ENCODE results near the gene SPATA31C1. TPM values are rescaled to one million over a fixed set of nuclear protein-coding genes. Genes with fewer than 3 reads are reported as not detected.

Gene SPATA31C1
- total and polyA plus RNA-seq, 2 of the 13 experiments (the other 11 are each of a cell fraction or from before 2014, with no cell fraction given), result not detected

- H3K4me2 ChIP-seq (ENCODE audit: low read depth, low read length), result no peak overlapping the region
- H4K20me1 ChIP-seq (ENCODE audit: insufficient read depth, low read length), result no peaks in the 10 kb centered on the region
- DNase-seq (ENCODE audit: low spot score) (no peak), ATAC-seq (no peak; the same call in 2 of the 3 replicates), FAIRE-seq (no peak)
- H3K4me3 ChIP-seq (replicated peaks in 1 of 3; ENCODE audit: insufficient read depth in 1 of 3, low read depth in 2 of 3, low read length in 3 of 3), result no peak overlapping the region
- no peaks in the 10 kb centered on the region for H3K36me3 ChIP-seq (replicated peaks in 1 of 2; ENCODE audit: control insufficient read depth in 1 of 2, insufficient read depth in 2 of 2, low read length in 2 of 2)
- CTCF ChIA-PET (ENCODE audit: low intra/inter-chr PET ratio, low total read pairs), result no interaction called here
- no peak overlapping the region for H3K9ac ChIP-seq (ENCODE audit: insufficient read depth, low read depth, low read length)
- H3K27ac ChIP-seq (ENCODE audit: extremely low read length, insufficient read depth, low read length), result no peak overlapping the region
- TF ChIP-seq ZNF263 (CRISPR knock-in tag; IDR thresholded peaks at IDR 0.05), result no peak
- no CpG with 5 or more reads among the region's 3 CpGs for WGBS (ENCODE audit: low lambda C conversion rate)
- no peaks in the 10 kb centered on the region for H3K79me2 ChIP-seq (ENCODE audit: insufficient read depth, low read length)
- in situ Hi-C loops (cut with HindIII; ENCODE audit: extremely low pct_ligation_motif_present, low pct_unique_long_range_greater_than_20kb), result no loop called here
- BruUV-seq (replicated peaks), result no TSS peak
- POLR2A ChIA-PET, result no interaction called here
- intact Hi-C loops (cut with micrococcal nuclease; ENCODE audit: unreplicated experiment), result no loop called here
- no peak overlapping the region for H2AFZ ChIP-seq (ENCODE audit: low read length)
- no peaks in the 10 kb centered on the region for H3K9me3 ChIP-seq (ENCODE audit: low read length)
- no peaks in the 10 kb centered on the region for H3K4me1 ChIP-seq (ENCODE audit: insufficient read depth, low read length)
- H3K27me3 ChIP-seq (ENCODE audit: control insufficient read depth in 1 of 2, insufficient read depth in 2 of 2, low read length in 2 of 2), result peaks cover 0 to 1% of the 10 kb centered on the region in 2 experiments; a peak in 2 of 5 replicates
Observed at GRCh38 chr9:87868635-87869034, 49.1 kb upstream of the SPATA31C1 start.

- Histone ChIP-seq H3K4me1 (ENCODE audit: insufficient read depth, low read length) (no peaks in the 10 kb centered on the region), H2AFZ (ENCODE audit: low read length) (no peak overlapping the region), H3K4me3 (replicated peaks in 1 of 3; ENCODE audit: insufficient read depth in 1 of 3, low read depth in 2 of 3, low read length in 3 of 3) (no peak overlapping the region), H3K4me2 (ENCODE audit: low read depth, low read length) (no peak overlapping the region), H3K36me3 (replicated peaks in 1 of 2; ENCODE audit: control insufficient read depth in 1 of 2, insufficient read depth in 2 of 2, low read length in 2 of 2) (no peaks in the 10 kb centered on the region), H3K27me3 (ENCODE audit: control insufficient read depth in 1 of 2, insufficient read depth in 2 of 2, low read length in 2 of 2) (peaks cover 0 to 1% of the 10 kb centered on the region in 2 experiments; a peak in 2 of 5 replicates), H3K9ac (ENCODE audit: insufficient read depth, low read depth, low read length) (no peak overlapping the region), H3K27ac (ENCODE audit: extremely low read length, insufficient read depth, low read length) (no peak overlapping the region), H3K9me3 (ENCODE audit: low read length) (no peaks in the 10 kb centered on the region), H4K20me1 (ENCODE audit: insufficient read depth, low read length) (no peaks in the 10 kb centered on the region), H3K79me2 (ENCODE audit: insufficient read depth, low read length) (no peaks in the 10 kb centered on the region)
- no peak for FAIRE-seq
- BruUV-seq (replicated peaks), result no TSS peak
- ATAC-seq, result peak; percentile 49; the same call in 2 of the 3 replicates
- ChIA-PET POLR2A (no interaction called here), CTCF (ENCODE audit: low intra/inter-chr PET ratio, low total read pairs) (no interaction called here)
- WGBS (ENCODE audit: low lambda C conversion rate), result 47% methylated on average over 5 of the region's 11 CpGs
- no peak for TF ChIP-seq MED1 (CRISPR knock-in tag; IDR thresholded peaks at IDR 0.05)
- DNase-seq (ENCODE audit: low spot score), result no peak
- in situ Hi-C loops (cut with HindIII; ENCODE audit: extremely low pct_ligation_motif_present, low pct_unique_long_range_greater_than_20kb) (no loop called here), intact Hi-C loops (cut with micrococcal nuclease; ENCODE audit: unreplicated experiment) (no loop called here)
Observed at GRCh38 chr9:87869082-87869481, 48.7 kb upstream of the SPATA31C1 start.
